ENCODE data around the gene RSPRY1.
A peak's percentile ranks its signal among the peaks of the same experiment; 100 is the strongest.

The RSPRY1 gene

DNA sequence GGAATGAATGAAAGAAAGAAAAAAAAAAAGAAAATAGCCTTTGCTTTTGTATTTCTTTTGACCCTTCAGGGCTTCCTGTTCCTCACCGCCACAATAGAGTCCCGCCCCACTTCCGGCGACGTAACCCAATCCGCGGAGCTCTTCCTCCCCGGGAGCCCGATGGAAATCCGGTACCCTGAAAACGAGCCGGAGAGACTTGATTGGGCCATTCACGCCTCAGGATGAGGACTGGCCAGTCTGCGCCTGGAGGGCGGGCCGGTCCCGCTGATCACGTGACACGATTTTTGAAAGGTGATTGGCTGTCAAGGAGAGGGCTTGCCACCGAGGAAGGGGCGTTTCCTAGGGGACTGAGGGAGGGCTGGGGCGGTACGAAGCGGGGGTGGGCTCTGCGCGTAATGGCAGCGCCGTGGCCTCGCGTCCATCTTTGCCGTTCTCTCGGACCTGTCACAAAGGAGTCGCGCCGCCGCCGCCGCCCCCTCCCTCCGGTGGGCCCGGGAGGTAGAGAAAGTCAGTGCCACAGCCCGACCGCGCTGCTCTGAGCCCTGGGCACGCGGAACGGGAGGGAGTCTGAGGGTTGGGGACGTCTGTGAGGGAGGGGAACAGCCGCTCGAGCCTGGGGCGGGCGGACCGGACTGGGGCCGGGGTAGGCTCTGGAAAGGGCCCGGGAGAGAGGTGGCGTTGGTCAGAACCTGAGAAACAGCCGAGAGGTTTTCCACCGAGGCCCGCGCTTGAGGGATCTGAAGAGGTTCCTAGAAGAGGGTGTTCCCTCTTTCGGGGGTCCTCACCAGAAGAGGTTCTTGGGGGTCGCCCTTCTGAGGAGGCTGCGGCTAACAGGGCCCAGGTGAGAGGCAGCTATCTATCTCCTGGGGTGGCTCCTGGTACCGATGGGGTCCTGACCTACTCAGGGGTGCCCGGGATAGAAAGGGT is at the start of gene RSPRY1, which contains the start of gene PSME3IP1:
TSS of gene RSPRY1 (plus strand) at position 385 of the 927 bp plus-strand sequence. CDS start 18,330 bp downstream, outside the sequence.
TSS of gene PSME3IP1 (minus strand) at position 95 of the 927 bp plus-strand sequence. CDS start 12,185 bp downstream, outside the sequence.
- peak; percentile 97 for DNase-seq

DNA sequence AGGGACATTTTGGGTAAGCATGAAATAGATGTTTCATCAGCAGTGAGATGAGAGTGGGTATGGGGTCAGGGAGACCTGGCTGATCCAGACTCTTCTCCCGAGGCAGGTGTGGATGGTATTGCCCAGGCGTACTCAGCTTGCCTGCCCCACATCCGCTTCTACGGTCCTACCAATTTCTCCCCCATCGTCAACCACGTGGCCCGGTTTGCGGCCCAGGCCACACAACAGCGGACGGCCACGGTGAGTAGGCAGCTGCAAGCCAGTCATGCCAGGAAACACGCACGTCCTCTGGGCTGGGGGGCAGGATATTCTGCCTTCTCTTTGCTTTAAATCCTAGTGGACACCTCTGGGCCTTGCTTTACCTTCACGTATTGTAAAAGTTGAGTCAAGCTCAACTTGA is 49.1 kb upstream of the RSPRY1 start:
- DNase-seq = no peak

DNA sequence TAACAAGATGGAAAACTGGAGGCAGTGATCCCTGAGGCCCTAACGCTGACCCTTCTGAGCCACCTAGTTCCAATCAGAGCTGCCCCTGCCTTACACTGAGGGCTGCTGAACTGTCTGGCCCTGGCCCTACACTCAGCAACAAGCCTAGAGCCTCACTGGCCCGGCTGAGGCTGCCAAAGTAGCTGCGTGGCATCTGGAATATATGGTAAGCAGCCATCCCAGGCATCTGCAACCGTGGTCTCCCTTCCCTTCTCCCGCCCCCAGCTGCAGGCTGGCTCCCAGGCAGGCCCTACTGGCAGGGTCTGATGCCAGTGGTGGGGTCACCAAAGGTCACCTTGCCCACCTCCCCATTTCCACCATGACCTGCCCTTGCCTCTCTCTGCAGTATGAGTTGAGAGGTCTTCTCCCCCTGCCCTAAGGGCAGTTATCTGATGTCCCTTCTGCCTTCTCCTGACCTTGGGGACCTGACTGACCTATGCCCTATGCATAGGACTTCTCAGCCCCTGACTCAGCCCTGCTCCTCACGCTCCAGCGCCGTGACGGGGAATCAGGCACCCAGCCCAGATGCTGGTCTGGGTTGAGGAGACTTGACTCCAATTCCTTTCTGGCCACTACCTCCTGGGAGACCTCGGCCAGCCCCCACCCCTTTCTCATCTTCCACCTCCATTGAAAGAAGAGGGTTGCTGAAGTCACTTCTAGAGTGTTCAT is 48.4 kb upstream of the RSPRY1 start:
- no peak for DNase-seq

DNA sequence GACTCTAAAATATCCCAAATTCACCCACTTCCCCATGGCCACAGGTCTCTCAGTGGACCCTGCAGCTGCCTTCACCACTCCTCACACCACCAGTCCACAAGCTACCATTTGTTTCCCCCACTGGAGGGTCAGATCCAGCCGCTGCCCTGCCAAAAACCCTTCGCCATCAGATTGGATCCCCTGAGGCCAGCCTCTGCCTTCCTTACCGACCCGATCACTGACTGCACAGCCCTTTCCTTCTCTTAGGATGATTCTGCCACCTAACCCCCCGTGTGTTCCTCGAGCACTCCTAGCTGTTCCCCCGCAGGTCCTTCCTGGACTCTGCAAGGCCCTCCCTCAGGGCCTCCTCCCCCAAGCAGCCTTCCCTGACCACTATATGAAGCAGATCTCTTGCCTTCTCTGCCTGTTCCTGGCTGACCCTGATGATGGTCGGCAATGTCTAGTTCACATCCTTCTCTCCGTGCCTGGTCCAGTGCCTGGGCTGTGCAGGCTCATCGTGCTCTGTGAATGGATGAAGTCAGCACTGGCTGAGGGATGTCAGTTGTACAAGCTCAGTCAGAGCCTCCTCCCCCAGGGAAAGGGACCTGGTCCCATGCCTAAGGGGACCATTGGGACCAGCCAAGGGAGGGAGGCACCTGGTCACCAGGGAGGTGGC is 47.7 kb upstream of the RSPRY1 start:
- no peak for DNase-seq

DNA sequence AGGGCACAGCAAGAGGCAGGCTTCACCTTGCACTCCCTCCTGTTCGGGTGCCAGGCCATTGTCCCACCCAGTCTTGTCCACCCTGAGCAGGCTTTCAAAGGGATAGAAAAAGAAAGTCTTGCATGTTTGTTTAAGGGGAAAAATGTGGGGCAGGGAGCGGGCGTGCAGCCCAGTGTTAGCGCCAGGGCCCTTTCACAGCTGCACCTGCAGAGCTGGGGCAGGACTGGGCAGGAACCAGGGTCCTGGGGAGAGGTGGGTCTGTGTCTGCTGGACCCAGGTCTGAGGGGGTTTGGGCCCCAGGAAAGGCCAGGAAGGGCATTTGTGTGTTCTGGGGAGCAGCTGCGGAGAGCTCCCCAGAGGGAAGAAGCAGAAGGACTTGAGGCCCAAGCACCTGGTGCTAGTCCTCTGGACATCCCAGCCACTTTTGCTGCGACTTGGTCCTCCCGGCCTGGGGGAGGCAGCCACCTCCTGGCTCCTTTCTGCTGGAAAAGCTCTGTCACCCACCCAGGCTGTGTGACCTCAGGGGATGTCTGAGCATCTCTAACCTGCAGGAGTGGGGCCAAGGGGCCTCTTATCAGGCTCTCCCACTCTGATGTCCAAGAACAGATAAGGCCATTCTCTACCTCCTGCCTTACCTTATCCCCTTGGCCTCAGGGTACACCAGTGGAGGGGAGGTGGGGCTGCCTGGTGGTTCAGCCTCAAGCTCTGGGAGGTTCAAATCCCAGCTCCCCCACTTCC is 45.0 kb upstream of the RSPRY1 start:
- DNase-seq = no peak

DNA sequence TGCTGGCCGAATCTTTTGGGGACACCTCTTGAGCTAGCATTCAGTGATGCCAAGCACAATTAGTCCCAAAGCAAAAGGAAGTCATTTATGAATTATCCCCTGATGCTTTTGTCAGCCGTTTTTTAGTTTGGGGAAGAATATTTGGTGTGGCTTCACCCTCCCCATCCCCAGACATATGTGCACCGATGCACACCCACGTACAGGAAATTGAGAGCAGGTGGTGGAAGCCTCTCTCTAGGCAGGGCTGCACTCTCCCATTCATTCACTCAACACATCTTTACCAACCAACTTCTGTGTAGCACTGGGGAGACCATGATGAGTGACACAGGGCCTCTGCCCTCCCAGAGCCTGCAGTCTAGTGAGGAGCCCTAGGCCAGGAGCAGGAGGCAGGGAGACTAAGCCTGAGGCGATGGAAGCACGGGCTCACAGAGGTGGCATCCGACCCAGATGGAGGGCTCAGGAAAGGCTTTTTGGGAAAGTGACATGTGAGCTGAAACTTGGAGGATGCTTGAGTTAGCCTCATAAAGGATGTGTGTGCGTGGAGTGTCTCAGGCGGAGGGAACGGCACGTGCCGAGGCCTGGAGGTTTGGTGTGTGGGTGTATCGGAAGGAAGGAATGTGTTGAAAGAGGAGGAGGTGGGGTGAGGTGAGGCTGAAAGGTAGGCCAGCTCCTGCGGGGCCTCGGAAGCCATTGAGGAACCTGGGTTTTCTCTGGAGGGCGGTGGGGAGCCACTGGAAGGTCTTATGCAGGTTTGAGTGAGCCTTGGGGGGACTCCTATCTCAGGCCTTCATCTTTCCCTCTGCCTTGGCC is 44.1 kb upstream of the RSPRY1 start:
- peak; percentile 56 for DNase-seq

DNA sequence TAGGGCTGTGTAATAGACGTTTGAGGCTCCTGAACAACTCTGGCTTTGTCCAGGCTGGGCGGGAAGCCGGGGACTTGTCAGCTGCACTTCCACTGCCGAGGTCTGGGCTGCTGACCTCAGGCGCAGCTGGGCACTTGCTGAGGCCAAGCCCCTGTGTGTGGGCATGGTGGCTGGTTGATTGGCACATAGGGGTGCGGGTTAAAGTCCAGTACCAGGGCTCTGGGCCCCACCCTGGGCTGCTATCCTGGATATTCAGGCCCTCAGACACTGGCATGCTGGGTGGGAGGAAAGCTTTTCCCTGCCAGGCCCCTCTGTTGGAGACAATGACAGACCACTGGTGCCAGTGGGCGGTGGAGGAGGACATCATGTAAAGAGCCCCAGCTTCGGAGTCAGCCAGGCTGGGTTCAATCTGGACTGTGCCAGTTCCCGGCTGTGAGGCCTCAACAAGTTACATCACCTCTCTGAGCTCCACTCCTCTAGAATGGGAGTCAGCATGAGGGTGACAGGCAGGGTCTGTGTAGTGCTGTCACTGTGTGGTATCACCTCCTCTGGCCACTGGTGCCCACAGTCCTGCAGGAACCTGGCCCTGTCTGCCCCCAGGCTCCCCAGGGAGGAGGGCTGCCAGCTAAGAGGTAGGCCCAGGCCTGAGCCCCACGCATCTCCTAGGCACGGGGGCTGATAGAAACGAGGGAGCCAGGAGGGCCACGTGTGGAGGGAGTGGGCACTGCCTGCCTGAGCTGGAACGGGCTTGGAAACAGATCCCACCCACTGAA is 42.8 kb upstream of the RSPRY1 start:
- DNase-seq = no peak

DNA sequence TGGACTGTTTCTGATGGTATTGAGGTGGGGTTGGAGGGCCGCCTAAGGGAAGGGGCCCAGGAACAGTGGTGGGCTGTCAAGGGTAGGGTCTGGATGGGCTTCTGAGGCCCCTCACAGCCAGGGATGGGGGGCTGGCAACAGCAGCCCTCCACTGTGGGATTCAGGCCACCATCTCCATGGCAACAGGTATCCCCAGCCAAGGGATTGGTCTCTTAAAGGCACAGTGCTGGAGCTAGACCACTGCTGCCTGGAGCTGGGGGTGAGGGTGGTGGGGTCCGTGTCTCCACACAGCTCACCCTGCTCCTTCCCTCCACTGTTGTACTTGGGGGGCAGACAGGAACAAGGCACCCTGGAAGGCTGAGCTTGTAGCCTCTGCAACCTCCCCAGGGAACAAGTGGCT is 42.1 kb upstream of the RSPRY1 start:
- no peak for DNase-seq

DNA sequence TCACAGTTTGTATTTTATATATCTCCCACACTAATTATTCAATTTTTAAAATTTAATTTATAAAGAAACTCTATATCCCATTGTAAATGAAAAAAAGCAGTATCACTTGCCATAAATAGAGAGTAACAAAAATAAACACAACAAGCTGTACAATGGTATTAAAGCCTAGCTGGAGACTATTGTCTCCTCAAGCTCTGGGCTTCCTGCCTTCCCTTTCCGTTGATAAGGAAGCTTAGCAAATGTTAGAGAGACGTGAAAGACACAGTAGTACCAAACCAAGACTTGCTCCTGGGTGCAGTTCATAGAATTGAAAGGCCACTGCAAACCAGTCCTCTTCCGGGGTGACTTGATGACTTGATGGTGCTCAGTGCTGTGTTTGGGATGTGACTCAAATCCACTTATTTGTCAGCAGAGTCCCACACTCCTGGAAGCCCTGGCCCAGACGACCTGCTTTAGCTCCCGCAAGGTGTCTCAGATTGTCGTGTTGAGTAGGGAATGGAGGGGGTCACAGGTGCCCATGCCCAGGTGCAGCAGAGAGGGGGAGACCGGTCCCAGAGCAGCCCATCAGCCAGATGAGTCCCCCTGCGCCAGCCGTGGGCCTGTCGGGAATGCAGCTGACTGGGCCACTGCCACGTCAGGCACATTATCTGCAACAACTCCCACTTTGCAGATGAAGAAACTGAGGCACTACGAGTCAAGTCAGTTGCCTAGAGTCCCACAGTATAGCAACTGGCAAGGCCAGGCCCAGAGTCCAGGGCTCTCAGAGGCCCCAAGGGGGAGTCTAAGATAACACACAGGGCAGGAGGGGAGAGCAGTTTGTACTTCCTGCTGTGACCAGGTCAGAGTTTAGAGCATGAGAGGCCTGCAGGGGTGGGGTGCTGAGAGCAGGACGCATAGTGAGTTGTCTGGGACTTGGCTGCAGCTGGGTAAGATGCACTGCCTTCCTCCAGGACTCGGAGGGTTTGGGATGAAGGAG is 40.8 kb upstream of the RSPRY1 start:
- DNase-seq = no peak

DNA sequence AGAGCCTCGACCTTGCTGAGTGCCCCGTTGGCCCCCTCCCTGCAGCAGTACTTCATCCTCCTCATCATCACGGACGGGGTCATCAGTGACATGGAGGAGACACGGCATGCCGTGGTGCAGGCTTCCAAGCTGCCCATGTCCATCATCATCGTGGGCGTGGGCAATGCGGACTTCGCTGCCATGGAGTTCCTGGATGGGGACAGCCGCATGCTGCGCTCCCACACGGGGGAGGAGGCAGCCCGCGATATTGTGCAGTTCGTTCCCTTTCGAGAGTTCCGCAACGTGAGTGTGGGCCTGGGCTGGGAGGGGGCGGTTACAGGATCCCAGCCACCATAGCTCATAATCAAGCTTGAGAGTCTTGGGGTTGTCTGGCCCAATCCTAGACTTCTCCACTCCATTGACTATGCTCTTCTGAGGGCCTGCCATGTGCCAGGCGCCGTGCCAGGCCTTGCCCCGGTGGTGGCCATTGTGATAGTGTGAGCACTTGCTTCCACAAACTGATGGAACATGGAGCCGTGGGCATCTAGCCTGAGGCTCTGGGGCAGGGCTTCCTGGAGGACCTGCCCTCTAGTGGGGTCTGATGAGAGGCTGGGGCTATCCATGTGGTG is 40.0 kb upstream of the RSPRY1 start:
- DNase-seq = no peak

DNA sequence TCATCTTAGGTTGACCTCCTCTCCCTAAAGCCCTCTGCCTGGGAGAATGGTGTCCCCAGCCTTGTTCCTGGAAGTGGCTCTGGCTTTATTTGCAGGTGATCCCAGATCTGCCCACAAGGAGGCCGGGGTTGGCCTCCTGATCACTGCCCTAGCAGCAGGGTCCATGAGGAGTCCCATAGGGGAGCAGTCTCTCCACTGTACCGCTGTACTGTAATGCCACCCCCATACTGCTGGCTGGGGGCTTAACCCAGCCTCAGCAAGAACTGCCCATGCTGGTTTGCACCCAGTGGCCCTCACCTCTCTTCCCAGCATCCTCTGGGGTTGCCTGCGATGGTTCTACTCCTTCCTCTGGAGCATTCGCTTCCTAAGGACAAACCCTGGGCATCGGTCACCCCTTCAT is 39.4 kb upstream of the RSPRY1 start:
- no peak for DNase-seq

DNA sequence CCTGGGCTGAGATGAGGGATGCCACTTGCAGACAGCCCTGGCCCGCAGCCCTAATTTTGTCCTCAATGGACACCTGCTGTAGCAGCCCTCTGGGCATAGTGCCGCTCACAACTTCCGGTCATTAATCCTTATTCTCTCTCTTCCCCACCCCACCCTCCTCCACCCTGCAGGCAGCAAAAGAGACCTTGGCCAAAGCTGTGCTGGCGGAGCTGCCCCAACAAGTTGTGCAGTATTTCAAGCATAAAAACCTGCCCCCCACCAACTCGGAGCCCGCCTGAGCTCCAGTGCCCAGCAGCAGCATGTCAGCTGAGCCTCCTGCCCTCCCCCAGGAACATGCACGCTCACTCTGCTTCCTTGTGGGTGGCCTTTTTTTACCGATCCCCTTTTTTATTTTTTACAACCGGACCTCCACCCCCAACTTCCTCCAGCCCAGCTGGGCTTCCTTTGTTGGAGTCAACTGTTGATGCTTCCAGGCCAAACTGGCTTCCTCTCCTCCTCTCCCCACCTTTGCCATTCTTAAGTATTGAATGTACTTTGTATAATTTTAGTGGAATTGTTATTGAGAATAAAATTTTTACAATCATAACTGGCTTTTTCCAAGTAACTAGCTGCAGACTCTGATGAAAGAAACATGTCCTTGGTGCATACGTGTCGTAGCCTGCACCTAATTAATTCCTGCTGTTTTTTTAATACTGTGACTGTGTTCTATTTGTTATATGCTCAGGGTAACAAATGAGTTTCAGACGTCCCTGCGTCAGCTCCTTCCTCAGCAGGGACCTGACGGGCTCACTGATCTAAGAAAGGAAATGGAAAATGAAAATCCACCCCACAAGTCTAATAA is 38.5 kb upstream of the RSPRY1 start:
- no peak for DNase-seq

DNA sequence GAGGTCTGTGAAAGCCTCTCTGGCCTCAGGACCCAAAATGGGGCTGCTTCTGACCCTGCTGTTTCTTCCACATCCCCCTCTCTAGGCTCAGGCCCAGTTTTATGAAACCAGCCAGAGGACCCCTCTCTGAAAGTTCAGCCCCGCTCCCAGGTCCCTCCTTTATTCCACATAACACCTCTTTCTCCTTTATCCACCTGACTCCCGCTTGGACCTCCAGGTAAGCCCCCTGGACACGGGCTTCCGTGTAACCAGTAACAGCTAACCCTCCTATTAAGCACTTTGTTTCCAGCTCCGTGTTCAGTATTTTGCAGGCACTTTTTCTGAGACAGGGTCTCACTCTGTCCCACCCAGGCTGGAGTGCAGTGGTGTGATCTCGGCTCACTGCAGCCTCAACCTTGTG is 37.6 kb upstream of the RSPRY1 start:
- DNase-seq = no peak

DNA sequence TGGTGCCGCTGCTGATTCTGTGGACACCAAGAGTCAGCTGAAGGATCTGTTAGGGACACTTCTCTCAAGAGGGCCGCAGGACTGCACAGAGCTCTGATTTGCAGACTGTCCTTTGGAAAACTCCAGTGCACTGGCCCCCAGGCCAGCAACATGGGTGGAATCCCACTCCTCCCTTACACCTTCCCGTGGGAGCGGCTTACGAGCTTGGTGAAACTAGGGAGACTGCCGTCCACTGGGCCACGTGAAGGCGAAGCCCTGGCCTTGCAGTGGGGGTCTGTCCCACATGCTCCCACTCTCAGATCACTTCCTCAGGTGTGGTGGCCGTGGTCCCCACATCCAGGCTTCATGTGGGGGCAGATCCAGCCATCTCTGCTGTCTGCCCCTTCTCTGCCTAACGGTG is 36.7 kb upstream of the RSPRY1 start:
- no peak for DNase-seq

DNA sequence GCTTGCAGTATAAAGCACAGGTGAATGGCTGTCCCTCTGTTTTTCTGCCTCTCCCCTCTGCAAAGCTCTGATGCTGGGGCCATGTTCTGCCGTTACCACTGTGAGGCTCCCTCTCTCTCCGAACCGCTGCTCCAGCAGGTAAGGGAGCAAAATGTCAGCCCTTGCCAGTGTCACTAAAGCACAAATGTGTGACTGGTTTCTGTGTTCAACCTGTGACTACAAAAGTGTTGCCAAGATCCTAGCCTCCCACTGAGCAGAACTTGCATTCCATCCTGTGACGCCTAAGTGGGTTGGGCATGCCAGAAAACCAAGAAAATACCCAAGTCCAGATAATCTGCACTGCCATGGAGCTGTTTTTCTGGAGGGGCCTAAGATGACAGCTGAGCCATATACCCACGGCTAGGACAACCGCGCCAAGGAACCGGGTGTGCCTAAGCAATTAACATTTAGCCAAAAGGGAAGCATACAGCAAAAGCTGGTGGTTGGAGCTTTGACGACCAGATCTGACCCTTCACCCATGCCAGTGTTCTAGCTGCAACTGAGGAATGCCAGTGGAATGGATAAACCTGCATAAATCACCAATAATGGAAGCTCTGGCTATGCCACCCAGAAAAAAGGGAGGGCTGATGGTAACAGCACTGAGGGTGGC is 35.3 kb upstream of the RSPRY1 start:
- no peak for DNase-seq

DNA sequence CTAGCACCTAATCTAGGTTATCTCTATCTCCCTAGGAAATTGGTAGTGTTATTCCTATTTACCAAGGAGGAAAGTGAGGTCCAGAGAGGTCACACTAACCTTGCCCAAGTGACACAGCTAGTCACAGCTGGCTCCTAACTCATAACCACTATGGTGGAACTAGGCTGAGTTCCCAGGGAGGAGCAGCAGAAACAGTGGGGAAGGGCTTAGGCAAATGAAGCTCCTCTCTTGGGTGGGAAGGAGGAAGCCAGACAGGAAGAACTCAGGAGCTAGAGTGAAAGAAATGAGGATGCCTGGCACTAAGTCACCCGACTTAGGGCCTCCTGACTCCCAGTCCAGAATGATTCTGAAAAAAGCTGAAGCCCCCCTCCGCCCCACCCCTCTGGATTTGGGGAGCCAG is 34.8 kb upstream of the RSPRY1 start:
- DNase-seq = no peak

Measured in CD4-positive, alpha-beta T cell treated with Interleukin-17A for 4 hours (primary cell).